C4-2B (cell line): Measurements from ENCODE around the gene MKNK1.

Source experiments
- ZFX ChIP-seq: fragments of 450-650 bp; IDR thresholded peaks from 2 replicates; pipeline ENCODE4 v1.6.1; 2017
- TF ChIP-seq, protein P1 (sequence below): fragments of 450-650 bp; conservative IDR thresholded peaks from 2 replicates; pipeline ENCODE4 v1.5.1; 2017; ENCODE audit warnings: mild to moderate bottlenecking

DNA sequence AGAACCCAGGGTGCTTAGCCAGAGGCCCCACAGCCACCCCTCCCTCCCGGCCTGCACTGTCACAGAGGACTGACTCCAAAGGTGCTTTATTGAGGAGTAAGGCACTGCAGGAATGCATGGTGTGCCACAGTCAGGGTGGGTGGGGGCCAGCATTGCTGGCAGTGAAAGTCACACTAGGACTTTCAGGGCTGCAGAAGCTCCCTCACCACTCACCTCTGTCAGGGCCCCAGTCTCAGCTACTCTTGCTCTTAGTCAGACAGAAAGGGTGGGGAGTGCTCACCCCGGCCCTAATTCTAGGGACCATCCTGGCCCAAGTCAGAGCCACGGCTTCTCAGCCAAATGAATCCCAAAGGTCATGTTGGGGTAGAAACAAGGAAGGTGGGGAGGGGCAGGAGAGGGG lies 72.0 kb downstream of the MKNK1 start:
- TF ChIP-seq, protein P1, sequence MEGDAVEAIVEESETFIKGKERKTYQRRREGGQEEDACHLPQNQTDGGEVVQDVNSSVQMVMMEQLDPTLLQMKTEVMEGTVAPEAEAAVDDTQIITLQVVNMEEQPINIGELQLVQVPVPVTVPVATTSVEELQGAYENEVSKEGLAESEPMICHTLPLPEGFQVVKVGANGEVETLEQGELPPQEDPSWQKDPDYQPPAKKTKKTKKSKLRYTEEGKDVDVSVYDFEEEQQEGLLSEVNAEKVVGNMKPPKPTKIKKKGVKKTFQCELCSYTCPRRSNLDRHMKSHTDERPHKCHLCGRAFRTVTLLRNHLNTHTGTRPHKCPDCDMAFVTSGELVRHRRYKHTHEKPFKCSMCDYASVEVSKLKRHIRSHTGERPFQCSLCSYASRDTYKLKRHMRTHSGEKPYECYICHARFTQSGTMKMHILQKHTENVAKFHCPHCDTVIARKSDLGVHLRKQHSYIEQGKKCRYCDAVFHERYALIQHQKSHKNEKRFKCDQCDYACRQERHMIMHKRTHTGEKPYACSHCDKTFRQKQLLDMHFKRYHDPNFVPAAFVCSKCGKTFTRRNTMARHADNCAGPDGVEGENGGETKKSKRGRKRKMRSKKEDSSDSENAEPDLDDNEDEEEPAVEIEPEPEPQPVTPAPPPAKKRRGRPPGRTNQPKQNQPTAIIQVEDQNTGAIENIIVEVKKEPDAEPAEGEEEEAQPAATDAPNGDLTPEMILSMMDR = no peak
- no peak for TF ChIP-seq ZFX
